GM12878 (cell line): Measurements from ENCODE around the gene FALEC. TPM values are rescaled to one million over a fixed set of nuclear protein-coding genes. Genes with fewer than 3 reads are reported as not detected.

Experiments
- ATF2 ChIP-seq: IDR thresholded peaks from 2 replicates; pipeline ENCODE4 v1.6.1; 2012; ENCODE audit warnings: low read length, inconsistent platforms
- ATF7 ChIP-seq: fragments of 450-650 bp; IDR thresholded peaks from 2 replicates; pipeline ENCODE4 v1.6.1; 2016; ENCODE audit warnings: low read depth, mild to moderate bottlenecking
- BCL3 ChIP-seq: IDR thresholded peaks from 2 replicates; pipeline ENCODE4 v1.6.1; 2011; ENCODE audit warnings: borderline replicate concordance, low read depth, mild to moderate bottlenecking, moderate library complexity, low read length; ENCODE audit not compliant: insufficient read depth, poor library complexity, severe bottlenecking
- CEBPZ ChIP-seq: fragments of 150-350 bp; IDR thresholded peaks from 2 replicates; pipeline ENCODE4 v1.6.1; 2016; ENCODE audit warnings: low read depth, low read length
- CTCF ChIP-seq, 3 experiments: IDR thresholded peaks in 2 of 3; conservative IDR thresholded peaks in 1 of 3; 2 replicates each; pipeline ENCODE4 v1.5.1; 2011; ENCODE audit warnings: low read depth in 3 of 3, low read length in 3 of 3, mild to moderate bottlenecking in 3 of 3, control low read depth in 2 of 3, moderate library complexity in 2 of 3, inconsistent platforms in 1 of 3, mixed read lengths in 1 of 3; ENCODE audit not compliant: control insufficient read depth in 2 of 3, insufficient read depth in 1 of 3; ENCODE audit errors: extremely low read depth in 1 of 3
- DPF2 ChIP-seq: fragments of 450-650 bp; IDR thresholded peaks from 2 replicates; pipeline ENCODE4 v1.6.1; 2017; ENCODE audit warnings: mild to moderate bottlenecking
- FOXM1 ChIP-seq: IDR thresholded peaks from 2 replicates; pipeline ENCODE4 v1.6.1; 2012; ENCODE audit warnings: low read depth, mild to moderate bottlenecking, inconsistent platforms, low read length, moderate library complexity
- HDAC2 ChIP-seq: fragments of 200-600 bp; sonication (generic); IDR thresholded peaks from 2 replicates; pipeline ENCODE4 v1.6.1; 2017
- MEF2A ChIP-seq: IDR thresholded peaks from 2 replicates; pipeline ENCODE4 v1.6.1; 2011; ENCODE audit warnings: low read depth, mild to moderate bottlenecking, low read length, moderate library complexity; ENCODE audit not compliant: insufficient read depth
- MYB ChIP-seq: fragments of 150-350 bp; IDR thresholded peaks from 2 replicates; pipeline ENCODE4 v1.6.1; 2014; ENCODE audit warnings: mild to moderate bottlenecking, low read depth, low read length, borderline replicate concordance
- NFXL1 ChIP-seq: fragments of 450-650 bp; IDR thresholded peaks from 2 replicates; pipeline ENCODE4 v1.6.1; 2017; ENCODE audit warnings: antibody characterized with exemption, mild to moderate bottlenecking, borderline replicate concordance
- NR2F1 ChIP-seq: fragments of 450-650 bp; conservative IDR thresholded peaks from 2 replicates; pipeline ENCODE4 v1.6.1; 2017; ENCODE audit warnings: mild to moderate bottlenecking
- RCOR1 ChIP-seq: conservative IDR thresholded peaks from 2 replicates; pipeline ENCODE4 v1.6.1; 2012; ENCODE audit warnings: low read depth, low read length, improper control_type of control experiment
- SIN3A ChIP-seq: IDR thresholded peaks from 2 replicates; pipeline ENCODE4 v1.6.1; 2012; ENCODE audit warnings: low read depth, low read length, improper control_type of control experiment
- SKIL ChIP-seq: fragments of 450-650 bp; IDR thresholded peaks from 2 replicates; pipeline ENCODE4 v1.6.1; 2017; ENCODE audit warnings: mild to moderate bottlenecking, low read depth, inconsistent platforms; ENCODE audit not compliant: poor library complexity, severe bottlenecking
- SMARCA5 ChIP-seq: fragments of 450-650 bp; IDR thresholded peaks from 2 replicates; pipeline ENCODE4 v1.6.1; 2017; ENCODE audit warnings: mild to moderate bottlenecking
- SRF ChIP-seq, 2 experiments: IDR thresholded peaks; 2 replicates each; pipeline ENCODE4 v1.6.1; 2011; ENCODE audit warnings: low read depth in 2 of 2, low read length in 2 of 2, mild to moderate bottlenecking in 1 of 2, moderate library complexity in 1 of 2
- STAT1 ChIP-seq: fragments of 450-650 bp; conservative IDR thresholded peaks from 2 replicates; pipeline ENCODE4 v1.6.1; 2014; ENCODE audit warnings: antibody characterized with exemption, mild to moderate bottlenecking
- SUZ12 ChIP-seq: fragments of 200-600 bp; sonication (generic); IDR thresholded peaks from one replicate; pipeline ENCODE4 v1.6.1; 2018; ENCODE audit warnings: antibody characterized with exemption, mild to moderate bottlenecking; ENCODE audit not compliant: unreplicated experiment
- TBL1XR1 ChIP-seq: IDR thresholded peaks from 2 replicates; pipeline ENCODE4 v1.6.1; 2012; ENCODE audit warnings: low read depth, low read length, improper control_type of control experiment
- YBX1 ChIP-seq: fragments of 450-650 bp; IDR thresholded peaks from 2 replicates; pipeline ENCODE4 v1.6.1; 2016; ENCODE audit warnings: antibody characterized with exemption
- polyA plus RNA-seq, 11 experiments: library from polyadenylated mRNA; depleted of rRNA in 4 of 11; unstranded in 6 of 11; stranded (reverse) in 5 of 11; fragments of >200 nt; fragmentation: Nextera tagmentation in 4 of 11; fragmentation: Illumina TruSeq in 1 of 11; extraction: Ambion mirVana in 4 of 11; extraction: Trizol in 1 of 11; gene quantifications; 1 replicate in 1 of 11; 2 replicates in 10 of 11; pipeline versions ENCODE4 v1.2.1 to v1.2.3, GENCODE V29; 2011 to 2016; ENCODE audit warnings: inconsistent platforms in 2 of 11, missing spikeins in 2 of 11, low read depth in 1 of 11
- total RNA-seq, 4 experiments: library from RNA; depleted of rRNA in 3 of 4; stranded (reverse); fragments of >200 nt in 3 of 4; fragmentation: Illumina TruSeq in 1 of 4; extraction: Trizol in 1 of 4; gene quantifications; 2 replicates each; pipeline versions ENCODE4 v1.2.1 to v1.2.3, GENCODE V29; 2013 to 2021

The FALEC gene
- total and polyA plus RNA-seq, 10 of the 15 experiments (the other 5 are each of a cell fraction or from before 2014, with no cell fraction given): 0.21 to 0.71 (median 0.32) TPM; not detected in 3

GRCh38 chr1:150560011-150560438, 44.5 kb downstream of the FALEC start (continued):
- TF ChIP-seq HDAC2: no peak
- TF ChIP-seq NR2F1: no peak
- TF ChIP-seq DPF2: peak; percentile 41; the same call in 1 of the 2 replicates
- TF ChIP-seq FOXM1: no peak
- no peak for TF ChIP-seq TBL1XR1
- TF ChIP-seq SKIL: no peak
- no peak for TF ChIP-seq BCL3
- TF ChIP-seq CTCF (IDR thresholded peaks at IDR 0.05 in 2 of 3, conservative IDR thresholded peaks at IDR 0.05 in 1 of 3; ENCODE audit: control insufficient read depth in 2 of 3, extremely low read depth in 1 of 3, insufficient read depth in 1 of 3, low read depth in 3 of 3, low read length in 3 of 3): peak; percentile 92 to 99 (median 96)
- TF ChIP-seq MEF2A: no peak
- no peak for TF ChIP-seq CEBPZ
- TF ChIP-seq YBX1: no peak
- TF ChIP-seq ATF2: no peak
- no peak for TF ChIP-seq STAT1
- no peak for TF ChIP-seq NFXL1
- no peak for TF ChIP-seq SUZ12
- TF ChIP-seq ATF7: no peak
- TF ChIP-seq SIN3A: no peak
- no peak for TF ChIP-seq RCOR1
- no peak for TF ChIP-seq MYB
- no peak for TF ChIP-seq SRF (IDR thresholded peaks at IDR 0.05; ENCODE audit: low read depth in 2 of 2, low read length in 2 of 2)
- TF ChIP-seq SMARCA5: peak; percentile 48; the same call in 1 of the 2 replicates
